ENCODE measurements around the gene LPP. TPM values are rescaled to one million over a fixed set of nuclear protein-coding genes. Genes with fewer than 3 reads are reported as not detected.

The LPP gene
- total and polyA plus RNA-seq, 9 of the 15 experiments (the other 6 are each of a cell fraction or from before 2014, with no cell fraction given), result 0.07 to 0.18 TPM; not detected in 7

DNA sequence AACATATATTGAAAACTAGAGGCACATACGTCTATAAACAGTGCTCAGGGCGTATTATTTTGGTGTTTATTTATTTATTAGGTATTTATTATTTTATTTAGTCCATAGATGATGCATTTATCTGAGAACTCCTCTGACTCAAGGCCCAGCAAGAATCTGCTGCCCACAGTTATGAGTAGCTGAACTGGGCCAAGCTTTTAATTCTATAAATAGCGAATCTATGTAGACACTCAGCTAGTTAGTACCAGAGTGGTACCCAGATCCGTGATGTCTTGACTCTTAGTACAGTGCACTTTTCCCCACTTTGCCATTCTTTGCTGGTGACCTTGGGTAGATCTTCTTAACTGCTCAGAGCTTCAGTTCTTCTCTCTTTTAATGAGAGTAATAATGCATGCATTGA is 647.4 kb downstream of the LPP start:
- Histone ChIP-seq H3K9me1 (ENCODE audit: control insufficient read depth, insufficient read depth, low read length) (no peaks in the 10 kb centered on the region), H3K4me3 (no peak overlapping the region), H3K9ac (ENCODE audit: insufficient read depth in 1 of 2, low read depth in 2 of 2, low read length in 2 of 2) (no peak overlapping the region), H4K20me1 (replicated peaks; ENCODE audit: control insufficient read depth, insufficient read depth, low read length) (no peaks in the 10 kb centered on the region), H3K36me3 (ENCODE audit: control insufficient read depth, insufficient read depth, low read length) (no peaks in the 10 kb centered on the region), H3K79me2 (ENCODE audit: control insufficient read depth, insufficient read depth, low read length) (no peaks in the 10 kb centered on the region), H3K4me2 (ENCODE audit: insufficient read depth, low read length) (no peak overlapping the region), H3K27me3 (ENCODE audit: control insufficient read depth in 2 of 2, insufficient read depth in 2 of 2, low read length in 2 of 2) (no peaks in the 10 kb centered on the region), H2AFZ (ENCODE audit: low read depth, low read length) (no peak overlapping the region), H3K4me1 (replicated peaks in 1 of 2; ENCODE audit: control insufficient read depth in 2 of 2, insufficient read depth in 2 of 2, low read length in 2 of 2) (no peaks in the 10 kb centered on the region), H3K9me3 (replicated peaks; ENCODE audit: control insufficient read depth, insufficient read depth, low read depth, low read length) (no peaks in the 10 kb centered on the region), H3K27ac (ENCODE audit: extremely low read depth, low read depth, low read length) (no peak overlapping the region)
- ChIA-PET POLR2A (no interaction called here), CTCF (ENCODE audit: low intra/inter-chr PET ratio) (no interaction called here)
- intact Hi-C loops (cut with micrococcal nuclease), result no loop called here
- DNase-seq (ENCODE audit: extremely low read depth in 1 of 4, low spot score in 3 of 4) (no peak), ATAC-seq (no peak), FAIRE-seq (no peak)
- in situ Hi-C loops (cut with MboI), result no loop called here
- TF ChIP-seq ILK (tag; IDR thresholded peaks at IDR 0.05; ENCODE audit: borderline replicate concordance, low read depth) (no peak), SP2 (IDR thresholded peaks at IDR 0.05; ENCODE audit: extremely low read depth, low read depth, low read length, poor library complexity, severe bottlenecking) (no peak), NR3C1 (CRISPR knock-in tag; IDR thresholded peaks at IDR 0.05) (no peak), CREM (IDR thresholded peaks at IDR 0.05; ENCODE audit: low read depth) (no peak), NFIC (IDR thresholded peaks at IDR 0.05) (no peak), SRSF3 (IDR thresholded peaks at IDR 0.05; ENCODE audit: insufficient read depth, low read length) (no peak), POLR2G (IDR thresholded peaks at IDR 0.05; ENCODE audit: low read depth, low read length) (no peak), KDM4B (IDR thresholded peaks at IDR 0.05; ENCODE audit: borderline replicate concordance in 2 of 2, low read depth in 1 of 2) (no peak), ZBED1 (IDR thresholded peaks at IDR 0.05) (no peak), MTF1 (CRISPR knock-in tag; IDR thresholded peaks at IDR 0.05; ENCODE audit: borderline replicate concordance) (no peak), LEF1 (IDR thresholded peaks at IDR 0.05) (no peak), KLF10 (CRISPR knock-in tag; IDR thresholded peaks at IDR 0.05) (no peak), SIN3B (IDR thresholded peaks at IDR 0.05; ENCODE audit: low read depth) (no peak)
- TF ChIP-seq, protein P1, sequence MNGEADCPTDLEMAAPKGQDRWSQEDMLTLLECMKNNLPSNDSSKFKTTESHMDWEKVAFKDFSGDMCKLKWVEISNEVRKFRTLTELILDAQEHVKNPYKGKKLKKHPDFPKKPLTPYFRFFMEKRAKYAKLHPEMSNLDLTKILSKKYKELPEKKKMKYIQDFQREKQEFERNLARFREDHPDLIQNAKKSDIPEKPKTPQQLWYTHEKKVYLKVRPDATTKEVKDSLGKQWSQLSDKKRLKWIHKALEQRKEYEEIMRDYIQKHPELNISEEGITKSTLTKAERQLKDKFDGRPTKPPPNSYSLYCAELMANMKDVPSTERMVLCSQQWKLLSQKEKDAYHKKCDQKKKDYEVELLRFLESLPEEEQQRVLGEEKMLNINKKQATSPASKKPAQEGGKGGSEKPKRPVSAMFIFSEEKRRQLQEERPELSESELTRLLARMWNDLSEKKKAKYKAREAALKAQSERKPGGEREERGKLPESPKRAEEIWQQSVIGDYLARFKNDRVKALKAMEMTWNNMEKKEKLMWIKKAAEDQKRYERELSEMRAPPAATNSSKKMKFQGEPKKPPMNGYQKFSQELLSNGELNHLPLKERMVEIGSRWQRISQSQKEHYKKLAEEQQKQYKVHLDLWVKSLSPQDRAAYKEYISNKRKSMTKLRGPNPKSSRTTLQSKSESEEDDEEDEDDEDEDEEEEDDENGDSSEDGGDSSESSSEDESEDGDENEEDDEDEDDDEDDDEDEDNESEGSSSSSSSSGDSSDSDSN (IDR thresholded peaks at IDR 0.05; ENCODE audit: borderline replicate concordance in 1 of 2, low read depth in 2 of 2, low read length in 2 of 2), result no peak
- TF ChIP-seq, protein P2, sequence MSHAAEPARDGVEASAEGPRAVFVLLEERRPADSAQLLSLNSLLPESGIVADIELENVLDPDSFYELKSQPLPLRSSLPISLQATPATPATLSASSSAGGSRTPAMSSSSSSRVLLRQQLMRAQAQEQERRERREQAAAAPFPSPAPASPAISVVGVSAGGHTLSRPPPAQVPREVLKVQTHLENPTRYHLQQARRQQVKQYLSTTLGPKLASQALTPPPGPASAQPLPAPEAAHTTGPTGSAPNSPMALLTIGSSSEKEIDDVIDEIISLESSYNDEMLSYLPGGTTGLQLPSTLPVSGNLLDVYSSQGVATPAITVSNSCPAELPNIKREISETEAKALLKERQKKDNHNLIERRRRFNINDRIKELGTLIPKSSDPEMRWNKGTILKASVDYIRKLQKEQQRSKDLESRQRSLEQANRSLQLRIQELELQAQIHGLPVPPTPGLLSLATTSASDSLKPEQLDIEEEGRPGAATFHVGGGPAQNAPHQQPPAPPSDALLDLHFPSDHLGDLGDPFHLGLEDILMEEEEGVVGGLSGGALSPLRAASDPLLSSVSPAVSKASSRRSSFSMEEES (CRISPR knock-in tag; IDR thresholded peaks at IDR 0.05), result no peak
- 0% methylated on average over 4 of the region's 4 CpGs for WGBS (ENCODE audit: insufficient coverage, low coverage, missing lambda C conversion rate)
- BruUV-seq (replicated peaks), result no TSS peak

All from K562 (cell line).